Inferior parietal cortex (tissue), 1 donor: ENCODE results near the gene SAMD13.
"Not testable (repeated sequence)": the region's sequence is repeated elsewhere in the genome, so short reads cannot be mapped to it uniquely, and the experiment has no call there.

Source experiments
- DNase-seq: peaks from one replicate; pipeline ENCODE4 v3.0.0-alpha.2; 2016; ENCODE audit errors: extremely low spot score

Gene SAMD13

GRCh38 chr1:84283381-84283780 lies 18.1 kb upstream of the SAMD13 start:
- DNase-seq = no peak

- no peak for DNase-seq
Observed at GRCh38 chr1:84286071-84286470, 15.4 kb upstream of the SAMD13 start.

GRCh38 chr1:84287389-84287788 lies 14.1 kb upstream of the SAMD13 start:
- not testable (repeated sequence) for DNase-seq

- no peak for DNase-seq
Observed at GRCh38 chr1:84289169-84289785, 12.2 kb upstream of the SAMD13 start.

GRCh38 chr1:84291882-84292655 lies 9.4 kb upstream of the SAMD13 start:
- DNase-seq = no peak

GRCh38 chr1:84293766-84294165 lies 7.7 kb upstream of the SAMD13 start:
- DNase-seq = no peak

- DNase-seq = no peak
Observed at GRCh38 chr1:84294751-84295150, 6.8 kb upstream of the SAMD13 start.

- DNase-seq = peak; percentile 23
Observed at GRCh38 chr1:84297546-84298244, 3.8 kb upstream of the SAMD13 start.

GRCh38 chr1:84298328-84298683 lies 3.2 kb upstream of the SAMD13 start:
- peak; percentile 70 for DNase-seq

- DNase-seq = peak; percentile 47
Observed at GRCh38 chr1:84298684-84299535, 2.6 kb upstream of the SAMD13 start.

- DNase-seq = peak; percentile 36
Observed at GRCh38 chr1:84299536-84300170, 1.9 kb upstream of the SAMD13 start.

- DNase-seq = peak; percentile 37
Observed at GRCh38 chr1:84300501-84300900, 1.0 kb upstream of the SAMD13 start.

- peak; percentile 61 for DNase-seq
Observed at GRCh38 chr1:84301785-84302385, 377 bp downstream of the SAMD13 start.

GRCh38 chr1:84303314-84303830 lies 1.9 kb downstream of the SAMD13 start:
- no peak for DNase-seq

GRCh38 chr1:84307398-84307797 lies 5.9 kb downstream of the SAMD13 start:
- no peak for DNase-seq

GRCh38 chr1:84311296-84311695 lies 9.8 kb downstream of the SAMD13 start:
- no peak for DNase-seq

GRCh38 chr1:84319662-84320061 lies 18.2 kb downstream of the SAMD13 start:
- DNase-seq = no peak

- DNase-seq = no peak
Observed at GRCh38 chr1:84327830-84328229, 26.3 kb downstream of the SAMD13 start.

- DNase-seq = no peak
Observed at GRCh38 chr1:84330125-84330984, 28.8 kb downstream of the SAMD13 start.

GRCh38 chr1:84339503-84339902 lies 38.0 kb downstream of the SAMD13 start:
- DNase-seq = no peak
